HUDEP-2 (cell line): ENCODE measurements around the gene PFN3.

Source experiments
- DNase-seq, 76 experiments: peaks; one replicate each; lab custom pipeline; 2025; ENCODE audit not compliant: unreplicated experiment in 76 of 76; lab: John Stamatoyannopoulos, UW

The PFN3 gene

GRCh38 chr5:177402271-177403043 is 2.0 kb upstream of the PFN3 start:
- DNase-seq = peak in 43 of 76 experiments; percentile 3 to 65 (median 30)

- no peak for DNase-seq
Observed at GRCh38 chr5:177397875-177398390, 2.5 kb downstream of the PFN3 start.

GRCh38 chr5:177396807-177397206 is 3.7 kb downstream of the PFN3 start:
- no peak for DNase-seq

GRCh38 chr5:177396078-177396477 is 4.4 kb downstream of the PFN3 start:
- no peak for DNase-seq

GRCh38 chr5:177393990-177394389 is 6.5 kb downstream of the PFN3 start:
- DNase-seq = no peak

GRCh38 chr5:177393206-177393765 is 7.2 kb downstream of the PFN3 start:
- no peak for DNase-seq

GRCh38 chr5:177392765-177393164 is 7.7 kb downstream of the PFN3 start:
- no peak for DNase-seq

- peak in 70 of 76 experiments; percentile 10 to 83 (median 61) for DNase-seq
Observed at GRCh38 chr5:177390363-177391300, 9.8 kb downstream of the PFN3 start.

GRCh38 chr5:177389241-177390169 is 11.0 kb downstream of the PFN3 start:
- DNase-seq = no peak

GRCh38 chr5:177388521-177389052 is 11.9 kb downstream of the PFN3 start:
- DNase-seq = no peak

- no peak for DNase-seq
Observed at GRCh38 chr5:177387405-177387804, 13.1 kb downstream of the PFN3 start.

- DNase-seq = no peak
Observed at GRCh38 chr5:177386542-177386941, 13.9 kb downstream of the PFN3 start.

GRCh38 chr5:177385720-177386119 is 14.7 kb downstream of the PFN3 start:
- no peak for DNase-seq

- DNase-seq = no peak
Observed at GRCh38 chr5:177384134-177384533, 16.3 kb downstream of the PFN3 start, which contains the start of gene SLC34A1. TSS of gene SLC34A1 (plus strand) at chr5:177384434. CDS start at chr5:177385742, 1,308 bp downstream.

- DNase-seq = no peak
Observed at GRCh38 chr5:177383181-177383580, 17.3 kb downstream of the PFN3 start.

GRCh38 chr5:177382423-177383029 is 17.9 kb downstream of the PFN3 start:
- peak in 55 of 76 experiments; percentile 4 to 68 (median 40) for DNase-seq

GRCh38 chr5:177380805-177381126 is 19.7 kb downstream of the PFN3 start:
- no peak for DNase-seq

- peak in 27 of 76 experiments; percentile 8 to 47 (median 18) for DNase-seq
Observed at GRCh38 chr5:177378884-177379883, 21.3 kb downstream of the PFN3 start.
